Articular chondrocyte of knee joint (primary cell): ENCODE results near the gene LST1. TPM values are rescaled to one million over a fixed set of nuclear protein-coding genes. Genes with fewer than 3 reads are reported as not detected.
A peak's percentile ranks its signal among the peaks of the same experiment; 100 is the strongest.

Experiments used
- small RNA-seq: library from RNA; depleted of rRNA; stranded (forward); fragments of <200 nt; gene quantifications from one replicate; pipeline ENCODE3, GENCODE V24; 2012
- total RNA-seq: library from RNA; depleted of rRNA; stranded (reverse); fragments of >200 nt; gene quantifications from 2 replicates; pipeline ENCODE4 v1.2.3, GENCODE V29; 2012

Gene LST1
- total RNA-seq = not detected in 2 replicates

GRCh38 chr6:31586008-31586407 is at the start of gene LST1:
Gene LST1, plus strand, starts transcription at chr6:31586277. Its CDS starts 1,023 bp downstream, at chr6:31587300.

GRCh38 chr6:31541658-31542521 is 44.2 kb upstream of the LST1 start, which contains the start of gene DDX39B:
Gene DDX39B, minus strand, starts transcription at chr6:31542003. Its CDS starts 1,471 bp downstream, at chr6:31540532.

GRCh38 chr6:31546339-31546957 is 39.6 kb upstream of the LST1 start, which contains the start of gene ATP6V1G2:
Gene ATP6V1G2, minus strand, starts transcription at chr6:31546608. Its CDS starts 49 bp downstream, at chr6:31546559.

GRCh38 chr6:31546958-31547726 is 38.9 kb upstream of the LST1 start, which contains the start of gene NFKBIL1:
Gene NFKBIL1, plus strand, starts transcription at chr6:31547608. Its CDS starts 87 bp downstream, at chr6:31547695.

GRCh38 chr6:31572041-31572911 is 13.8 kb upstream of the LST1 start, which contains the start of gene LTA:
Gene LTA, plus strand, starts transcription at chr6:31572289. Its CDS starts 454 bp downstream, at chr6:31572743.

GRCh38 chr6:31575335-31575901 is 10.7 kb upstream of the LST1 start, which contains the start of gene TNF:
Gene TNF, plus strand, starts transcription at chr6:31575565. Its CDS starts 177 bp downstream, at chr6:31575742.

GRCh38 chr6:31582230-31582643 is 3.8 kb upstream of the LST1 start, which contains the start of gene LTB:
Gene LTB, minus strand, starts transcription at chr6:31582424. Its CDS starts 7 bp downstream, at chr6:31582417.

GRCh38 chr6:31614684-31615578 is 28.9 kb downstream of the LST1 start, which contains the start of gene AIF1:
Gene AIF1, plus strand, starts transcription at chr6:31615234. Its CDS starts 96 bp downstream, at chr6:31615330.

GRCh38 chr6:31620586-31621319 is 34.7 kb downstream of the LST1 start, which contains the start of gene PRRC2A:
Gene PRRC2A, plus strand, starts transcription at chr6:31620715. Its CDS starts 2,075 bp downstream, at chr6:31622790.

Small RNA genes within 50 kb of the gene (small RNA-seq; reads per million reads assigned to genes)
- 0.23 reads per million for gene MIR6832
- 43.8 reads per million, percentile 97 among the genes with 10 or more reads in this experiment for gene SNORA38
- 896 reads per million, percentile 99 among the genes with 10 or more reads in this experiment for gene SNORD117
- gene SNORD84 = not detected
- not detected for gene UQCRHP1

Other genes with a start within 250 kb of the LST1 start
- gene HLA-B, start 229.1 kb upstream of the LST1 start, total RNA-seq = 229 and 377 TPM in 2 replicates
- 12.6 and 15.9 TPM in 2 replicates for gene MICA, start 182.7 kb upstream of the LST1 start, total RNA-seq
- 6.5 and 8.6 TPM in 2 replicates for gene MICB, start 88.1 kb upstream of the LST1 start, total RNA-seq
- not detected in 2 replicates for gene MCCD1, start 57.3 kb upstream of the LST1 start, total RNA-seq
- gene DDX39B, start 44.3 kb upstream of the LST1 start, total RNA-seq = 262 and 345 TPM in 2 replicates
- gene ATP6V1G2, start 39.7 kb upstream of the LST1 start, total RNA-seq = 3.4 and 3.5 TPM in 2 replicates
- 22.9 and 26.5 TPM in 2 replicates for gene NFKBIL1, start 38.7 kb upstream of the LST1 start, total RNA-seq
- not detected in 2 replicates for gene LTA, start 14.0 kb upstream of the LST1 start, total RNA-seq
- not detected in 2 replicates for gene TNF, start 10.7 kb upstream of the LST1 start, total RNA-seq
- gene LTB, start 3.9 kb upstream of the LST1 start, total RNA-seq = not detected in 2 replicates
- not detected in 2 replicates for gene NCR3, start 6.7 kb downstream of the LST1 start, total RNA-seq
- gene AIF1, start 29.0 kb downstream of the LST1 start, total RNA-seq = not detected in 2 replicates
- gene PRRC2A, start 34.4 kb downstream of the LST1 start, total RNA-seq = 49.4 and 57.4 TPM in 2 replicates
- gene BAG6, start 66.4 kb downstream of the LST1 start, total RNA-seq = 127 and 138 TPM in 2 replicates
- 2.0 and 2.2 TPM in 2 replicates for gene APOM, start 69.6 kb downstream of the LST1 start, total RNA-seq
- 15.2 and 19.5 TPM in 2 replicates for gene C6orf47, start 74.5 kb downstream of the LST1 start, total RNA-seq
- gene GPANK1, start 78.7 kb downstream of the LST1 start, total RNA-seq = 17.0 and 17.1 TPM in 2 replicates
- gene CSNK2B, start 79.8 kb downstream of the LST1 start, total RNA-seq = 118 and 149 TPM in 2 replicates
- 4.2 and 4.8 TPM in 2 replicates for gene LY6G5B, start 83.7 kb downstream of the LST1 start, total RNA-seq
- 0.26 and 0.65 TPM in 2 replicates for gene LY6G5C, start 94.8 kb downstream of the LST1 start, total RNA-seq
- gene ABHD16A, start 117.0 kb downstream of the LST1 start, total RNA-seq = 29.9 and 35.3 TPM in 2 replicates
- not detected in 2 replicates for gene LY6G6F, start 120.6 kb downstream of the LST1 start, total RNA-seq
- not detected in 2 replicates for gene LY6G6D, start 129.1 kb downstream of the LST1 start, total RNA-seq
- gene LY6G6C, start 135.5 kb downstream of the LST1 start, total RNA-seq = not detected in 2 replicates
- not detected in 2 replicates for gene MPIG6B, start 137.1 kb downstream of the LST1 start, total RNA-seq
- 76.2 and 84.3 TPM in 2 replicates for gene DDAH2, start 143.0 kb downstream of the LST1 start, total RNA-seq
- 597 and 600 TPM in 2 replicates for gene CLIC1, start 150.3 kb downstream of the LST1 start, total RNA-seq
- gene MSH5, start 153.7 kb downstream of the LST1 start, total RNA-seq = 10.7 and 12.3 TPM in 2 replicates
- 0.54 and 1.4 TPM in 2 replicates for gene SAPCD1, start 176.4 kb downstream of the LST1 start, total RNA-seq
- 1.0 and 1.9 TPM in 2 replicates for gene VWA7, start 191.1 kb downstream of the LST1 start, total RNA-seq
- 38.3 and 45.2 TPM in 2 replicates for gene VARS1, start 209.5 kb downstream of the LST1 start, total RNA-seq
- gene LSM2, start 220.7 kb downstream of the LST1 start, total RNA-seq = 28.3 and 32.4 TPM in 2 replicates
- gene HSPA1L, start 229.0 kb downstream of the LST1 start, total RNA-seq = 1.0 and 1.4 TPM in 2 replicates
- gene HSPA1A, start 229.3 kb downstream of the LST1 start, total RNA-seq = 91.1 and 137 TPM in 2 replicates
- gene HSPA1B, start 241.5 kb downstream of the LST1 start, total RNA-seq = 123 and 152 TPM in 2 replicates